ENCODE data around the gene CDRT4. TPM values are rescaled to one million over a fixed set of nuclear protein-coding genes. Genes with fewer than 3 reads are reported as not detected.

Gene CDRT4
- total RNA-seq, 4 donors from 2014 or later = 4.0 to 13.4 (median 11.1) TPM

GRCh38 chr17:15412606-15413005, 54.8 kb downstream of the CDRT4 start:
- H3K27ac ChIP-seq = peak overlapping the region; percentile 81 to 92 (median 88)
- H3K36me3 ChIP-seq = no peaks in the 10 kb centered on the region
- H3K4me1 ChIP-seq = peaks cover 53 to 81% of the 10 kb centered on the region in 2 donors
- no peak overlapping the region for H3K4me3 ChIP-seq (replicated peaks in 1 of 3)
- DNase-seq = no peak
- no peak for TF ChIP-seq CTCF (IDR thresholded peaks at IDR 0.05)
- TF ChIP-seq POLR2A (IDR thresholded peaks at IDR 0.05) = no peak
- H3K27me3 ChIP-seq = no peaks in the 10 kb centered on the region
- 91 to 92% methylated on average over 7 of the region's 7 CpGs for WGBS, 2 donors
- no peaks in the 10 kb centered on the region for H3K9me3 ChIP-seq
- intact Hi-C loops (cut with DNase I) = no loop called here

- H3K4me1 ChIP-seq = peaks cover 53 to 81% of the 10 kb centered on the region in 2 donors
These were observed 55.8 kb downstream of the CDRT4 start for GRCh38 chr17:15411384-15412198.

GRCh38 chr17:15409721-15410250, 57.6 kb downstream of the CDRT4 start:
- intact Hi-C loops (cut with DNase I) = loop anchor here (10.0 kb wide), 1 partner anchor 135 kb away; no protein-coding TSS in a partner anchor
- H3K4me1 ChIP-seq = peaks cover 54 to 77% of the 10 kb centered on the region in 2 donors
- H3K27ac ChIP-seq = peak overlapping the region; percentile 81 to 92 (median 88)
- 23 to 70% methylated on average over 13 to 14 of the region's 14 CpGs for WGBS, 2 donors
- peak; percentile 80 to 81 for DNase-seq
- H3K36me3 ChIP-seq = no peaks in the 10 kb centered on the region
- no peak overlapping the region for H3K4me3 ChIP-seq (replicated peaks in 1 of 3)
- no peaks in the 10 kb centered on the region for H3K9me3 ChIP-seq
- no peaks in the 10 kb centered on the region for H3K27me3 ChIP-seq
- TF ChIP-seq CTCF (IDR thresholded peaks at IDR 0.05) = no peak
- TF ChIP-seq POLR2A (IDR thresholded peaks at IDR 0.05) = peak; percentile 58 to 74

More at GRCh38 chr17:15411384-15412198, 55.8 kb downstream of the CDRT4 start:
- peak; percentile 43 to 54 for DNase-seq
- no peak for TF ChIP-seq CTCF (IDR thresholded peaks at IDR 0.05)
- TF ChIP-seq POLR2A (IDR thresholded peaks at IDR 0.05) = no peak
- Histone ChIP-seq H3K9me3 (no peaks in the 10 kb centered on the region), H3K27ac (peak overlapping the region; percentile 81 to 92 (median 88)), H3K36me3 (no peaks in the 10 kb centered on the region), H3K27me3 (no peaks in the 10 kb centered on the region), H3K4me3 (replicated peaks in 1 of 3) (no peak overlapping the region)
- intact Hi-C loops (cut with DNase I) = no loop called here
- 60 to 80% methylated on average over 7 of the region's 7 CpGs for WGBS, 2 donors

- WGBS, 2 donors = 94% methylated on average over 3 of the region's 3 CpGs
- TF ChIP-seq POLR2A (IDR thresholded peaks at IDR 0.05) (no peak), CTCF (IDR thresholded peaks at IDR 0.05) (peak in 2 of 6 experiments; percentile 5 to 20)
- intact Hi-C loops (cut with DNase I) = loop anchor here (10.0 kb wide), 1 partner anchor 134 kb away; no protein-coding TSS in a partner anchor
- H3K4me3 ChIP-seq (replicated peaks in 1 of 3) = no peak overlapping the region
- H3K36me3 ChIP-seq = no peaks in the 10 kb centered on the region
- peaks cover 44 to 77% of the 10 kb centered on the region in 2 donors for H3K4me1 ChIP-seq
- no peak for DNase-seq
- no peaks in the 10 kb centered on the region for H3K27me3 ChIP-seq
- no peaks in the 10 kb centered on the region for H3K9me3 ChIP-seq
- H3K27ac ChIP-seq = peak overlapping the region; percentile 81 to 92 (median 88)
These were observed 58.6 kb downstream of the CDRT4 start for GRCh38 chr17:15408803-15409202.

GRCh38 chr17:15406081-15406480, 61.3 kb downstream of the CDRT4 start:
- intact Hi-C loops (cut with DNase I) = loop anchor here (10.0 kb wide), 1 partner anchor 131 kb away; no protein-coding TSS in a partner anchor
- Histone ChIP-seq H3K27ac (no peak overlapping the region), H3K27me3 (no peaks in the 10 kb centered on the region), H3K9me3 (no peaks in the 10 kb centered on the region), H3K4me3 (replicated peaks in 1 of 3) (no peak overlapping the region), H3K4me1 (peaks cover 31 to 60% of the 10 kb centered on the region in 2 donors), H3K36me3 (no peaks in the 10 kb centered on the region)
- no peak for DNase-seq
- 77 to 78% methylated on average over 4 to 5 of the region's 5 CpGs for WGBS, 2 donors
- TF ChIP-seq POLR2A (IDR thresholded peaks at IDR 0.05) (no peak), CTCF (IDR thresholded peaks at IDR 0.05) (no peak)

Measured in thyroid gland (tissue), 4 donors.